Measurements from ENCODE around the gene GSX1.
"Not testable (repeated sequence)": the region's sequence is repeated elsewhere in the genome, so short reads cannot be mapped to it uniquely, and the experiment has no call there.

GSX1 gene

DNA sequence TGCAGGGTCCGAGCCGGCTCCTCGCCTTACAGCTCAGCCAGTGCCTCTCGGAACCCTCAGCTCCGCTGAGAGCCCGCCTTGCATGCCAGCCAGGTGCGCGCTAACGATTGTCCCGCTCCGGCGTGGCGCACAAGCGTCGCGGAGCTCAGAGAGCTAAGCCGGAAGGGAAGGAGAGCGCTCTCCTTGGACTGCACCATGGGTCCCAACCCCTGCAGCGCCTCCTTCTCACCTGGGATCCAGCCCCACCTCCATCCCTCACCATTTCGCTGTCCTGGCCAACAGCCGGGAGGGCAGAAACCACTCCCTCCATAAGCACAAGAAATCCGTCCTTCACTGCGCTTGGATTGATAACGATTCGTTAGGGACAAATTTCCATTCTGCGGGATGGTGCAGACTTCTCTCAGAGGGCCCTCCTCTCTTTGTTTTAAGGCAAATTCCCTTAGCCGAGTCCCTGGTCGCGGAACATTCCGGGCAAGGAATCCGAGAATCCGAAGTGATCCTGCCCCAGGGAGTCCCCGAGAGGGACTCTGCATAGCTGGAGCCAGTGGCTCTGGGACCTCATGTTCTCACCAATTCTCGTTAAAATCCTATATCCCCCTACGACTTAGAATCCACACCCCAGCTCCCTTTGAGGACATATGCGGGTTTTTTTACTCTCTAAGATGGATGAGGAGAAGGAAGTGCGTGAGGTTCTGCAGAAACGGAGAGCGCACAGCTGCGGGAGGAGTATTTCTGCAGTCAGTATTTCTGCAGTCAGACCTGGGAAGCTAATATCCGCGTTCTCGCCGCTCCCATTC, 2.8 kb downstream of the GSX1 start:
- no peak for DNase-seq

DNA sequence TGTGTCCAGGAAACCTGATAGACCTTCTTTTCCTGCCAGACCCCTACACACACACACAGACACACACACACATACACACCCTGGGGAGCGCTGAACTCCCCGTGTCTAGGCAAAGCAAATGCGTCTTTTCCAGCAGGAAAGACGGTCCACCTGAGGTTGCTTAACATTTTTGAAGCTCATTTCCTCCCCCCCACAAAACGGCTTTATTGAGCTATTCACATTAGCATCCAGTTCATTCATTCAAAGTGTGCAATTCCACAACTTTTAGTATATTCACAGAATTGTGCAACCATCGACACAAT, 3.4 kb downstream of the GSX1 start:
- no peak for DNase-seq

DNA sequence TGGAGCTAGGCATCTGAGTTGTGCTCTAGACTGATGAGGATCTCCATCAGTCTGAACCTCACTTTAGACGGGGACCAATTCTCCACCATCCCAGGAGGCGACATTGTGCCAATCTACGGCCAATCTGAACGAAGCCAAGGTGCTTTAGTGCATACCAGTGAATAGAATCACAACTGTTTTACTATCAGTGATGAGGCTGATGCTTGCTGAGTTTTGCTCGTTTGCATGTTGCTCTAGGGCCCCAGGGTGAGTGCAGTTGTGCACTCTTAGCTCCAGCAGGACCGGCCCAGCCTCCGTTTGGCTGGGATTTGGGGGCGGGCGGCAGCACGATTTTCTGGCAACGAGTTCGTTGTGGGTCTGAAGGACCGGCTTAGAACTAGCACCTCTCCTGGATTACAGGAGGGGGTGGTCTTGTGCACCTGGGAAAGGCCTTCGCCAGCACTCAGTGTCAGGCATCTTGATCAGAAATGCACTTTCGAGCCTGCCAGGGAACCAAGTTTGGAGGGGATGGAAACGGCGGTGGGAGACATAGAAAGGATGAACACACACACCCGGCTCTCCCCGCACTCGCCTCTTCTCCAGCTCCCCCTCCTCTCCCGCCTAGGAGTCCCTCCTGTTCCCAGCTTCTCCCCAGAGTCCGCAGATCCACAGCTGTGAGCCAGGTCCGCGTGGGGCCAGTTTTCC, 4.4 kb downstream of the GSX1 start:
- no peak for DNase-seq

DNA sequence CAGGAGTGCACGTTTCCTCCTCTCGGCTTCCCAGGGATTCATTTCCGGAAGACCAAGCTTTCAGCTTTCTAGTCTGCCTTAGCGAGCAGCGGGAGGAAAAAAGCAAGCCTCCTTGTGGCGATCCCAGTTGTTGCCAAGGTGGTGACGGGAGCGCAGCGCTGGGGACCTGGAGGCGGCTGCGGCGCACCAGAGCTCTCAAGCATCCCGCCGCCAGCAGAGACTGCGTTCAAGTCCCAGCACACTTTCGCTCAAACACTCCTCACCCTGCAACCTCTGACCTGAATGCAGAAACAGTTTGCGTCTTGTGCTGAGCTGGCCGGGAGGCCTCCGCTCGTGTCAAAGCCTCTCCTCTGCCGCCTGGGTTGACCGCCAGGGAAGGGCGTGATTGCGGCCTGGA, 4.9 kb downstream of the GSX1 start:
- no peak for DNase-seq

DNA sequence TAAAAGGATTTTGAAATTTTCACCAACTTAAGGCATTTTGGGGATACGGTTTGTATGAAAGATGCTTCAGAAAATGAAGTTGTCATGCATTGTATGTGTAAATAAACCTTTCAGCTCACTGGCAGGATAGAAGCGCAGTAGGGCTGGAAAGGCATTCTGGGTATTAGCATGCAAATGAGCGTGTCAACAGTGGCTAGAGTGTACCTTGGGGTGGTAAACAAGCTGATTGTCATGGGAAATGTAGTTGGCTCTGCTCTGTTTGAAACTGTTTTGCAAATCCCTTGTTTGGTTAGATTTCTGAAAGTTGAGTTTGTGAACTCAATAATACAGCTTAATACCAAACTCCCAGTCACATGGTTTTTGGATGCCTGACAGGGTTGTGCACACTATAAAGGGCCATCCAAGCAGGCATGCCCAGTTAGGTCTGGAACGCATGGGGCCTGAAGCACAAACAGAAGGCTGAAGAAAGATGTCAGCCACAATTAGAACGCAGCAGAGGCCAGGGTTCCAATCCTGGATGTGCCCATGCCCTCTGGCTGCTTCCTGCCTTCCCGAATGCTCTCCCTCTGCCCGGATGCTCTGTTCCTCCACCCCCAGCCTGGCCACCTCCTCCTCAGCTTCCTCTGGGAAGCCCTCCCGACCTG, 14.6 kb downstream of the GSX1 start:
- no peak for DNase-seq

DNA sequence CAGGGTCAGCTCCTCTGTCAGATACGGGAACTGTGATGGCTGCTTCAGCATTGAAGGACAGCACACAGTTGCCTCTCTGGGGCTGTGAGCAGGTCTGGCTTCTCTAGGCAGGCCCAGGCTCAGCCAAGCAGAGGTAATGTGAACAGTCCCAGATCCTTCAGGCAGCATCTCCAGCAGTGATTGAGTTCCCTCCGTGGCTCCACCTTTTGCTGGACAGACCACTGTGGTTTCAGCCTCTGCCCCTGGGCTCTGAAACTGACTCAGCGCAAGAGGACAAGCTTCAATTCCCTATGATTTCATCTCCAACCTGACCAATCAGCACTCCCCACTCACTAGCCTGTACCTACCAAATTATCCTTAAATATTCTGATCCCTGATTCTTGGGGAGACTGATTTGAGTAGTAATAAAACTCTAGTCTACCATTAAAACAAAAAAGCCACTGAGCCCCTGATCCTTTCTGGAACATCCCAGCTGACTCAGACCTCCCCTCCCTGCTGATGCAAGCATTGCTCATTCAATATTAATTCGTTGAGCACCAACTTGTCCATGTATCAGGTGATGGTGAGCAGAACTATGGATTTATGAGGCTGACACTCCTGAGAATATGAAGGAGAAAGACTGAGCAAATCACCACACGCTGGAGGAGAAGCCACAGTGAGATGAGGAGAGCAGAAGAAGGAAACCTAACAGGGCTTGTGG, 16.7 kb downstream of the GSX1 start:
- no peak for DNase-seq

DNA sequence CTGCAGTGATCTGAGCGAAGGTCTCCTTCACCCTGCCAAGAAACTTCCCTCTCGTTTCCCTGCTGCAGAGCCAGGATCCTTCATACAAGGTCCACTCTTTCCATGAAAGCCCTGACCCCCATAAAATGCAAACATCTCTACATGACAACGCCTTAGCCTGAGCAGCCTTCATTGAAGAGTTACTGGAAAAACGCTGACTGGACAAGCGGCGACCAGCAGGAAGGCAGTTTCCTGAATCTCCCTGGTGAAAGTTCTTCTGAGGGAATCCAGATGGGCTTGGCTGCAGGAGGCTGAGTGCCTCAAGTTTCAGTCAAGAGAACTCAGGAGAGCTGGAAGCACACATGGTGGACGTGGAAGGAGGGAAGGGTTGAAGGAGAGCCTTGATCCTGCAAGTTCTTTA, 17.7 kb downstream of the GSX1 start:
- no peak for DNase-seq

DNA sequence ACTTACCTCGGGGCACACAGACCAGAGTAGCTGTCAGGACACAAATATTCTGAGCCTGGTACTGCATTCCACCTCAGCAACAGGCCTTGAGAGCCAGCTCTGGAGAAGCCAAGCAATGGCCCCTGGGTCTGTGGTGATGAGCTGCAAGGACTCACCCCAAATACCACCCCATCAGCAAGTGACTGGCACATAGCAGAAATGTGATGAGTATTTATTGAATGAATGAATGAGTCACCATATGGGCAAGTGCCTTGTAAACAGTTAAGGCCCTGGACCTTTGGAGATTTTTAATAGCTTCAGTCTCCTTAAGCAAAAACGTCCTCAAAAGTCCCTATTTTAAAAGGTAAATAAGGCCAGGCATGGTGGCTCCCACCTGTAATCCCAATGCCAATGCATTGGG, 18.2 kb downstream of the GSX1 start:
- no peak for DNase-seq

DNA sequence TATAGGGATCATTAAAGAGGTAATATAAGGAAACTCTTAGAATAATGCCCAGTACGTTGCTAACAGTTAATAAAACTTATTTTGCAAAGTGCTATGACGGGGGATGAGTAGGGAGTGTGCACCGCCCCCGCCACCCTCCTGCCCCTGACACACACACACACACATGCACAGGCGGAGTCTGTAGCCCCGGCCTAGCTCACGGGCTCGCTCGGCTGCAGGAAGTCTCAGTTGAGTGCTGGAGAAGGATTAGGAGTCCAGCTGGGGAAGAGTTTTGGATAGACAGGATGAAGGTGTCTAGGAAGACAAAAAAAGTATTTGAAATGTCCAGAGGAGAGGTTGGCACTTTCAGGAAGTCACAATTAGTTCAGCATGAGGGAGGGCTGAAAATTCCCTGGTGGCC, 21.5 kb downstream of the GSX1 start:
- DNase-seq: no peak

DNA sequence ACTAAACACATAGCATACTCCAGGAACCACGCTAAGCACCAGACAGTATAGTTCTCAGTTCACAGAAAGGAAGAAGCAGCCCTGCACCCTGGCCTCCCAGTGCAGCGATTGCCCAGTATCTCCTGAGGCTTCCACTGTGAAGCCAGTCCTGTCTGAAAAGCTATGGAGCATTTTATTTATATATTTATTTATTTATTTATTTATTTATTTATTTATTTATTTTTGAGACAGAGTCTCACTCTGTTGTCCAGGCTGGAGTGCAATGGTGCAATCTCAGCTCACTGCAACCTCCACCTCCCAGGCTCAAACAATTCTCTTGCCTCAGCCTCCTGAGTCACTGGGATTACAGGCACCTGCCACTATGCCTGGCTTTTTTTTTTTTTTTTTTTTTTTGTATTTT, 25.5 kb downstream of the GSX1 start:
- DNase-seq: not testable (repeated sequence)

DNA sequence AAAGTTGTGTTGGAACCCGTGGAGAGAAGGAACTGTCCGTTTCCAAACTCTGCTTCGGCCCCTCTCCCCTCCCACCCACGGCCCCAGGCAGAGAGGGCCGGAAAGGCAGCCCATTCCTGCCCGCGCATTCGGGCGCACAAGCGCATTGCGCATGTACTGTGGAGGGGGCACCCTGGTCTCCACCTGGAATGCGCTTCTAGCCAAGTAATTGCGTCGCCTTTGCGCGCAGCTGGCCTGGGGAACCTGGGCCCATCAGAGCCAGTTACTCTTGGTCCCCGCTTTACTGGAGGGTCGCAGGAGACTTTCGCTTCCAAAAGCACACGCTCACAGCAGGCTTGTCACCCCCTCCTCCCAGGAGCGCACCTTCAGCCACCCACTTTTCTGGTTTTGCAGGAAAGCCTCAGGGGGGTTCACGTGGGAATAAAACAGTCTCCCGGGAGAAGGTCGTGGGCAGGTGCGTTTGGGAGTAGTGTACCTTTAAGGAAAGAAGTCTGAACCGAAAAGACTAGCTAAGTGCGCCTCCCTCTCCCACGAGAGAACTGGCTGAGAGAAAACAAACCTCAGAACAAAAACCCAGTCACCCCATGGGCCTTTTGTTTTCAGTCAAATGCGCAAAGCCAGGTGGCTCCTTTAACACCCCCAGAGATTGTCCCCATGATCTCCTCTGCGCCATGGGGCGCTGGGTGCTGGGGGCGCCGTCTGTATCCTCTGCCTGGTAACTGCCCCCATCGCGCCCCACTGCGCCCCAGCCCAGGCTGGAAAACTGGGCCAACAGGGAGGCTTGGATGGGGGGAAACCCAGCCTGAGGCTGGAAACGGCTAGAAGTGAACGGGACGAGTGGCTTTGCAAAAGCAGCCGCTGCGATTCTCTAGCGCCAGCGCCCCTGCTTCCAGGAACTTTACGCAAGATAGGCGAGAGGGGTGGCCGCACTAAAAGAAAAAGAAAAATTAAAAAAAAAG, 28.5 kb downstream of the GSX1 start:
- DNase-seq: no peak

DNA sequence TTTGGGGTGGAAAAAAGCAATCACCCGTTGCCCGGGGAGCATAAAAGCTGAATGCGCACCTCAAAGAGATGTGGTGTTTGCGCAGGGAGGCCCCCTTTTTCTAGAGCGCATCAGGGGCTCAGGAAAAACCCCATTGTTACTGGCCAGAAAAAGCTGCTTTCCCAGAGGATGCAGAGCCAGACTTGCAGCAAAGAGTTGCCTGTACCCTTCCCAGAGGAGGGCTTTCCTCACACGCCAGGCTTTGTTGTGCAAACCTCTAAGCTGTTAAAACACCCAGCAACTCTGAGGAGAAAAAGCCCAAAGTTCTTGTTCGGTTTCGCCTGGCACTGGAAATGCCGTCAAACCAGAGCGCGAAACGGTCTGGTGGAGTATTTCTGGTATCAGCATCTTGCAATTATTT, 29.3 kb downstream of the GSX1 start:
- no peak for DNase-seq

DNA sequence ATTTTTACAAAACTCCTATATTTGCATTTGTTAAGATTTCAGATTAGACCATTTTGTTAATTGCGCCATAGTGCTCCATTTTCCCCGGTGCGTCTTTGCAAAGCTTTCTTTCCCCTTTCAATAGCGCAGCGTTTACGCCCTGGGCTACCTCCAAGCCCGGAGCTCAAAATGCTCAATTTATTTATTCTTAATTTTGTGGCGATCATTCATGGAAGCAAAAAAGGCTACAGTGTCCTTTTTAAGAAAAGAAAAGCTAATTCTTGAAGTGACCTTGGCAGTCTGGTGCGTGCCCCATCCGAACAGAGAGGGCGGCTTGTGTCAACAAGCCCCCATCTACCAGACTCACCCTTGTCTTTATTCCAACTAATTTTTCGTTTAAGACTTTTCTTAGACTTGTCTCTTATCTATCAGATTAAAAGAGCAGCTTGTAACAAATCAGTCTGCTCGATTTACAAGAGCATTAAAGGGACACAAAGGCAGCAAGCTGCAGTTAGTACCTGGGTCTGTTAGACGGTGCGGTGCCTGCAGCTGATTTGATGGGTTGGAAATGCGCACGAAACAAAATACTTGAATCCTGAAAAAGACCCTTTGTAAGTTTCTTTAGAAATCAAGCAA, 30.1 kb downstream of the GSX1 start:
- DNase-seq: no peak

DNA sequence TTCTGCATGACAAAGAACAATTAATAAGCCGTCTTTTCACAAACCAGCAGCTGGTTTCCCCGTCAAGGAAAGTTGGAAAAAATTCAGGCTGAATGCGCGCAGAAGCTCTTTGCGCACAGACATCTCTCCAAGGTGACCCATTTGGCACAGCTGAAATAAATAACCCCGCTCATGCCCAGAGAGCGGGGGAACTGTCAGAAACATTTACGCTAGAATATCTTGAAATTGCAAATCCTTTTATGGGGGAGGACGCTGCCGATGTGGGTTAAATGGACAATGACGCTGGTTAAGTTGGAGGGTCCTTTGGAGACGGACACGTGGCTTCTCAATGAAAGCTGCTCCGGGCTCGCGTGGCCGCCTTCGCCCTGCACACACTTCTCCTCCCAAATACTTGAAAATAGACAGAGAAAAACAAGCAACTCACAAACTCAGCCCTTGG, 30.6 kb downstream of the GSX1 start:
- DNase-seq: no peak

DNA sequence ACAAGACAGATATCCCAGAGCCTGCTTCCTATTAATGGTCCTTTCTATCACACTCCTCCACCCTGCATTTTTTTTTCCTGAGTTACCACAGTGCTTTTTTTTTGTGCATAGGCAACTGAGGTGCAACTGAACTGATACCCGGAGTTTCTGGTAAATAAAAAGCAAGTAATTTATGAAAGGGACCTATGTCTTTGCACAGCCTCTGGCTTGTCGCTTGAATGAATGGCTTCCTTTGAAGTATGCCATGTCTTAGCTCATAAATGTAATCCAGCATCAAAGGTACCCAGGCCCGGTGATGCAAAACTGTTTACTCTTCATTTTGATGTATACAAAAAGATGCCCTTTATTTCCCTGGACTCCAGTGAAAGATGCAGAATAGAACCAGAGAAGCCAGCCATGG, 31.8 kb downstream of the GSX1 start:
- no peak for DNase-seq

DNA sequence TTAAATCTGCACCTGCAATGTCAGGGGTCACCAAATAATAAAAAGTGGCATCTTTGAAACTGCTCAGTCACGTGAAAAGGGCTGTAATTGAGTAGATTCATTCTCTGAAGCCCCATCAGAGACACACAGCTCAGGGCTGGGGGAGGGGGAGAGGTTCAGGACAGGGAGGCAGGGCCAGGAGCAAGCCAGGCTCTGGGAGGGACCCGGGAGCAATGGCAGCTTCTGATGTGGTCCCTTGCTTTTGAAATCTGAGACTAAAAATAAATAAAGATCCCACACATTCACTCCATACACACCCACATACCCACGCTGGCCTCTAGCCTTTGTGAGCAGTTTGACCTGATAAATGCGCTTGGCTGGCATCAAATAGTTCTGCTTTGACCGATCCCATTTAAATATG, 32.8 kb downstream of the GSX1 start:
- no peak for DNase-seq

DNA sequence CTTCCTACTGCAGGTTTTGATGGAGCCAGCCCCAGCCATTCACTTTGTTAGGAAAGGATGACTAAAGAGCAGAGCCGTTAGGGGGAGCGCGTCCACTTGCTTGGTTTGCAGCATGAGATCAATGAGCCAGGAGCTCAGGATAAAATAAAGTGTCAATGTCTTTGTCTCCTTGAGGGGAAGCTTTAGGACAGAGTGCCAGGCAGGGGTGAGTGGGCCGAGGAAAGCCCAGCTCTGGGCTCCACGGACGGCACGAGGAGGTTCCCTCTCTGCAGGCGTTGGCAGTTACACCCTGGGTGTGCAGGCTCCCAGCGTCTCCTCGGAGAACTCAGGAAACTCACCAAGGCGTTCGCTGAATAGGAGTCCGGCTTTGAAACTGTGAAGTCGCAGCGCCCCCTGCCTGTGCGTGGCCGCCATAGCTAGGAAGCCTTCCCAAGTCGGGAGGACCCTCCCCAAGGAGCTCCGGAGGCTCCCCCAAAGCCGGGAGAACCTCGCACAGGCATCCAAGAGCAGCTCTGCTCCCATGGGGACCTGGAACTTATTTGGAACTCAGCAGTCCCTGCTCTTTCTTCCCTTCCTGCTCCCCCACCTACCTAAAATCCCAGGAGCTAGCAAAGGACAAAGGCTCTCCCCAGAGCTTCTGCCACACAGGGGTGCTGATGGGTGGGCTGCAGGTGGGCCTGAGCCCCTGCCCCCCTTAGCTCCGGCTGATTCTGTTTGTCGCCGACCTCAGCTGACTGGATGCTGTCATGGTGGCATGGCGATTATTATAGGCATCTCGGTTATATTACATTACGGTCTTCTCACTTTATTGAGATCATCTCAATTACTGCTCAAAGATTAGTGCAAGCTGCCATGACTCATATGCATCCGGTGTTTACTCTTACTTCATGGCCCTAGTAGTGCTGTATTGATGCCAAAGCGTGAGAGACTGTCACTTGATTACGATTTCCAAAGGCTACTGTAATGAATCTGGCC, 34.4 kb downstream of the GSX1 start:
- peak; percentile 71 for DNase-seq

DNA sequence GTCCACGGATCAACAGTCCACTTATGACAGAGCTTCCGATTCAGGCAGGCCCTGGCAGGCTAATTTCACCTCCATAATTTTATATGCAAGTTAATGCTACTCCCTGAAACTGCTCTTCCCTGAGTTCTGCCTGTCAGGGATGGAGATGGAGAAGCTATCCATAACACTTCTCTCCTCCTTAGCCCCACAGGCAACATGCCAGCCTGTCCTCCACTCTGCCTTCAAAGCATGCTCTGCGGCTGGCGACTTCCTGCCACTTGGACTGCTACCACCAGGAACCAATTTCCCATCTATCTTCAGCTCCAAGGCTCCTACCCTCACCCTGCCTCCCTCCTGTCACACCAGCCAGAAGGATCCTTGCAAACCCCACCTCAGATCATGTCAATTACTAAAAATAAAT, 35.4 kb downstream of the GSX1 start:
- no peak for DNase-seq

DNA sequence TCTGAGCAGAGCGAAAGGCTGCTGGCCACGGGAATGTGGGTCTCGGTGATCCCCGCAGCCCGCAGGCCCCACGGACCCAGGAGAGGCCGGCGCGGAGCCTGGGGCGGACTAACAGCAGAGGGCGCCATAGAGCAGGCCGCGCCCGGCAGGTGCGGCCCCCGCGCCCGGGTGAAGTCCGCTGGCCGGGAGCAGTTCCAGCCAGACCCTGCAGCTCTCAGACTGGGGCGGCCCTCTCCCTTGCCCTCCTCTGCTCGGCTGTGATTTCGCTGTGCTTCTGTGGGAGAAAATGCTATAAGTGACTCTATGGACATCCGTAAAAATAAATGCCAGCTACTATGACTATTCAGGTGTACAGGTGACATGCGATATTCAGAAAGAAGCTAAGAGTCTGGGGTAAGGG, 37.7 kb downstream of the GSX1 start:
- DNase-seq: no peak

DNA sequence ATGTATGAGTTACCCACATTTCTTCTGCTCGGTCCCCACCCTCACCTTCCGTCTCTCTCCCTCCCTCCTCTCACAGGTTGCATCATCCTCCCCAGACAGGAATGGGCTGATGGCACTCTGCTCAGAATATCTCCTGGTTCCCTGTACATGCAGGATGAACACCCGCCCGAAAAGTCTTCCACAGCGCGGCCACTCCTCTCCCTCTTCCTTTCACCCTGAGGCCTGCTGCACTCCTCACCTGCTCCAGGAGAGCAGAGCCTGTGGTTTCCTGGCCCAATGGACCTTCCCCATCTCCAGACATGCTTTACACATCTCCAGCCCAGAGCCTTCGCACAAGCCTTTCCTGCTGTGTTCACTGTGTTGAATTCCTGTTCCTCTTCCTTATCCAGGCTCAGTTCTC, 40.9 kb downstream of the GSX1 start:
- DNase-seq: no peak

DNA sequence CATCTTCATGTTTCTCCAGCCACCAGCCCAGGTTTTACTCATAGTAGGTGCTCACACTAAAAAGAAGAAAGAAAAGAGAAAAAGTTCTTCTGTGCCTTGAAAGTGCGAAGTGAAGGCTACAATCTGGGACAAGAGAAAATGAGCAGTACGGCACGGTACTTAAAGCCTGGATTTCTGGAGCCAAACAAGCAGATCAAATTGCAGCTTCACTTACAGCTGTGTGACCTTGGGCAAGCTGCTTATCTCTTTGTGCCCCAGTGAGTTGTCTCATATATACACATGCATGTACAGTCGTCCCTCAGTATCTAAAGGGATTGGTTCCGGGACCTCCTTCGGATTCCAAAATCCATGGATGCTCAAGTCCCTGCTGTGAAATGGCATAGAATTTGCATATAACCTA, 41.8 kb downstream of the GSX1 start:
- DNase-seq: no peak

All from fibroblast of skin of back (primary cell).